ENCODE results near the gene DPH6. TPM values are rescaled to one million over a fixed set of nuclear protein-coding genes. Genes with fewer than 3 reads are reported as not detected.

DPH6 gene
- total and polyA plus RNA-seq, 2 experiments from 2014 or later, result 11.3 to 14.4 TPM

- Histone ChIP-seq H3K36me3 (replicated peaks; ENCODE audit: insufficient read depth, low read depth) (no peaks in the 10 kb centered on the region), H2AFZ (no peak overlapping the region), H3K4me3 (no peak overlapping the region), H3K4me1 (ENCODE audit: insufficient read depth) (peaks cover 5% of the 10 kb centered on the region), H3K9me2 (replicated peaks; ENCODE audit: insufficient read depth) (no peaks in the 10 kb centered on the region), H3K79me2 (no peaks in the 10 kb centered on the region), H3K9me3 (ENCODE audit: low read depth) (no peaks in the 10 kb centered on the region), H3K27me3 (no peaks in the 10 kb centered on the region), H3K4me2 (no peak overlapping the region), H4K20me1 (ENCODE audit: insufficient read depth, poor library complexity, severe bottlenecking) (no peaks in the 10 kb centered on the region), H3K27ac (no peak overlapping the region)
- TF ChIP-seq CTCF (IDR thresholded peaks at IDR 0.05; ENCODE audit: poor library complexity), result no peak
- 77% methylated on average over 1 of the region's 1 CpG for WGBS (ENCODE audit: low lambda C conversion rate, missing lambda C conversion rate)
- no peak for DNase-seq (ENCODE audit: low spot score)
Observed at GRCh38 chr15:35448294-35448693, 97.7 kb downstream of the DPH6 start.

- Histone ChIP-seq H3K4me1 (ENCODE audit: insufficient read depth) (peaks cover 5% of the 10 kb centered on the region), H3K27ac (no peak overlapping the region), H3K9me3 (ENCODE audit: low read depth) (no peaks in the 10 kb centered on the region), H4K20me1 (ENCODE audit: insufficient read depth, poor library complexity, severe bottlenecking) (no peaks in the 10 kb centered on the region), H2AFZ (no peak overlapping the region), H3K79me2 (no peaks in the 10 kb centered on the region), H3K27me3 (no peaks in the 10 kb centered on the region), H3K4me2 (no peak overlapping the region), H3K4me3 (no peak overlapping the region), H3K36me3 (replicated peaks; ENCODE audit: insufficient read depth, low read depth) (no peaks in the 10 kb centered on the region), H3K9me2 (replicated peaks; ENCODE audit: insufficient read depth) (no peaks in the 10 kb centered on the region)
- 81% methylated on average over 4 of the region's 4 CpGs for WGBS (ENCODE audit: low lambda C conversion rate, missing lambda C conversion rate)
- TF ChIP-seq EZH2 (IDR thresholded peaks at IDR 0.05; ENCODE audit: borderline replicate concordance) (no peak), CTCF (IDR thresholded peaks at IDR 0.05; ENCODE audit: poor library complexity) (no peak), EZH2phosphoT487 (IDR thresholded peaks at IDR 0.05; ENCODE audit: low read depth, severe bottlenecking, unreplicated experiment) (no peak)
- no peak for DNase-seq (ENCODE audit: low spot score)
Observed at GRCh38 chr15:35445891-35446290, 100.1 kb downstream of the DPH6 start.

DNA sequence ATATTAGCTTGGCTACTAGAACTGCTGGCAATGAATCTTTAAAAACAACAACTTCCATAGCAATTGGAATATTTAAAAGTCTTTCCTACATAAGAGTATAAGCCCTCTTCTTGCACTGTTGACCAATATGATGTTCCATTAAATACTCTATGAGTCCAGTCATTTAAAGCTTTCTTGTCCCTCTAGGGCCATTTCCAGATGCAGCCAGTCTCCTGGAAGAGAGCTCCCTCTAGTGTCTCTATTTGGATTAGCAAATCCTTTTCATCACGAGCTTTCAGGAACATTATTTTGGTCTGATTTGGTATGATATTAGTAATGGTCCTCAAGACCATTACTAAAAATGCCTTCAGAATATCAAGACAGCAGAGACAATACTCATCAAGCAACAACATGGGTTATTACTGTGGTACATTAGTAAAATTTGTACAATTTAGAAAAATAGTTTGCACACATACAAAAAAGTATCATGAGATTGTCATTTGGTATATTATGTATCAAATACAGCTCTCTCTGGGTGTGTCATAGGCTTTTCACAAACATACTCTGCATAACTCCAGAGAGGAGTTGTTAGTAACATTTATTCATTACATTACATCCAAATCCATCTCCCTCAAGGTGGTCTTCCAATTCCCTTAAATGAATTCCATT, 101.3 kb downstream of the DPH6 start:
- no peaks in the 10 kb centered on the region for H3K9me3 ChIP-seq (ENCODE audit: low read depth)
- H4K20me1 ChIP-seq (ENCODE audit: insufficient read depth, poor library complexity, severe bottlenecking), result no peaks in the 10 kb centered on the region
- DNase-seq (ENCODE audit: low spot score), result peak; percentile 56
- no peak overlapping the region for H2AFZ ChIP-seq
- H3K4me1 ChIP-seq (ENCODE audit: insufficient read depth), result peaks cover 5% of the 10 kb centered on the region
- H3K79me2 ChIP-seq, result no peaks in the 10 kb centered on the region
- no peaks in the 10 kb centered on the region for H3K36me3 ChIP-seq (replicated peaks; ENCODE audit: insufficient read depth, low read depth)
- H3K27me3 ChIP-seq, result no peaks in the 10 kb centered on the region
- no peaks in the 10 kb centered on the region for H3K9me2 ChIP-seq (replicated peaks; ENCODE audit: insufficient read depth)
- H3K4me2 ChIP-seq, result no peak overlapping the region
- H3K27ac ChIP-seq, result no peak overlapping the region
- TF ChIP-seq EZH2 (IDR thresholded peaks at IDR 0.05; ENCODE audit: borderline replicate concordance) (no peak), EZH2phosphoT487 (IDR thresholded peaks at IDR 0.05; ENCODE audit: low read depth, severe bottlenecking, unreplicated experiment) (no peak), CTCF (IDR thresholded peaks at IDR 0.05; ENCODE audit: poor library complexity) (peak; percentile 80)
- 13% methylated on average over 1 of the region's 1 CpG for whole genome bisulfite sequencing (ENCODE audit: low lambda C conversion rate, missing lambda C conversion rate)
- no peak overlapping the region for H3K4me3 ChIP-seq

DNA sequence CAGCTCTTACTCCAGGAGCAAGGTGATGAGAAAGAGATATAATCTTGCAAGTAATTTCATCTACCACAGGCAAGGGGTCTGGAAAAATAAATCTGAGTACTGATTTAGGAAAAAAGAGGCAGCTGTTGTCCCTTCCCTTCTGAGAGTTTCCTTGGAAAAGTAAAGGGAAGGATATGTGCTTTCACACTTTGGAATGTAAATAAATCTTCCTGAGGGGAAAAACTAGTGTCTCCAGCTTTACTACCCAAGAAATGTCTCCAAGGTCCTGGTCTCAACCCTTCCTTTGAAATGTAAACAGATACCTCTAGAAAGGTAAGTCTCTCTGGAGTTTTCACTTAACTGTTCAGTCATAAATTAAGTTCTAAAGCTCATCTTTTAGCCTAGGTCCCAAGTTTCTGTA, 102.6 kb downstream of the DPH6 start:
- Histone ChIP-seq H3K36me3 (replicated peaks; ENCODE audit: insufficient read depth, low read depth) (no peaks in the 10 kb centered on the region), H3K27ac (no peak overlapping the region), H3K4me2 (no peak overlapping the region), H2AFZ (no peak overlapping the region), H3K79me2 (no peaks in the 10 kb centered on the region), H3K27me3 (no peaks in the 10 kb centered on the region), H3K4me3 (no peak overlapping the region), H3K9me2 (replicated peaks; ENCODE audit: insufficient read depth) (no peaks in the 10 kb centered on the region), H3K9me3 (ENCODE audit: low read depth) (no peaks in the 10 kb centered on the region), H3K4me1 (ENCODE audit: insufficient read depth) (peaks cover 5% of the 10 kb centered on the region), H4K20me1 (ENCODE audit: insufficient read depth, poor library complexity, severe bottlenecking) (no peaks in the 10 kb centered on the region)
- DNase-seq (ENCODE audit: low spot score), result no peak
- TF ChIP-seq EZH2phosphoT487 (IDR thresholded peaks at IDR 0.05; ENCODE audit: low read depth, severe bottlenecking, unreplicated experiment) (no peak), EZH2 (IDR thresholded peaks at IDR 0.05; ENCODE audit: borderline replicate concordance) (no peak), CTCF (IDR thresholded peaks at IDR 0.05; ENCODE audit: poor library complexity) (no peak)
